ENCODE data around the gene LMO2.
A peak's percentile ranks its signal among the peaks of the same experiment; 100 is the strongest.
"Not testable (repeated sequence)": the region's sequence is repeated elsewhere in the genome, so short reads cannot be mapped to it uniquely, and the experiment has no call there.

Gene LMO2

GRCh38 chr11:33891714-33892327 is at the start of gene LMO2:
LMO2 (minus strand) TSS chr11:33892076; CDS start chr11:33869716, 22,360 bp downstream.
- peak; percentile 95 for DNase-seq

DNA sequence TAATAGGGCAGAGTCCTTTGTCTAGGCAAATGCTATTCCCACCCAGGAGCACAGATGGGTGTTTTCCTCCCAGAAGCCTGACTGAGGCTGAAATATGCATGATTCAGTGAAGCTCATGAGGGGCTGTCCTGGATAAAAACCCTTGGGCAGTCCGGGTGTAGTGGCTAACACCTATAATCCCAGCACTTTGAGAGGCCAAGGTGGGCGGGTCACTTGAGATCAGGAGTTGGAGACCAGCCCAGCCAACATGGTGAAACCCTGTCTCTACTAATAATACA is 48.6 kb upstream of the LMO2 start:
- no peak for DNase-seq

- DNase-seq, result no peak
Observed at GRCh38 chr11:33936725-33937604, 45.1 kb upstream of the LMO2 start.

GRCh38 chr11:33935461-33936456 is 43.9 kb upstream of the LMO2 start:
- DNase-seq, result no peak

- no peak for DNase-seq
Observed at GRCh38 chr11:33935005-33935404, 43.1 kb upstream of the LMO2 start.

GRCh38 chr11:33934450-33934849 is 42.6 kb upstream of the LMO2 start:
- no peak for DNase-seq

- no peak for DNase-seq
Observed at GRCh38 chr11:33933602-33934001, 41.7 kb upstream of the LMO2 start.

- no peak for DNase-seq
Observed at GRCh38 chr11:33932721-33933120, 40.8 kb upstream of the LMO2 start.

- not testable (repeated sequence) for DNase-seq
Observed at GRCh38 chr11:33931739-33932366, 40.0 kb upstream of the LMO2 start.

- no peak for DNase-seq
Observed at GRCh38 chr11:33931067-33931466, 39.2 kb upstream of the LMO2 start.

DNA sequence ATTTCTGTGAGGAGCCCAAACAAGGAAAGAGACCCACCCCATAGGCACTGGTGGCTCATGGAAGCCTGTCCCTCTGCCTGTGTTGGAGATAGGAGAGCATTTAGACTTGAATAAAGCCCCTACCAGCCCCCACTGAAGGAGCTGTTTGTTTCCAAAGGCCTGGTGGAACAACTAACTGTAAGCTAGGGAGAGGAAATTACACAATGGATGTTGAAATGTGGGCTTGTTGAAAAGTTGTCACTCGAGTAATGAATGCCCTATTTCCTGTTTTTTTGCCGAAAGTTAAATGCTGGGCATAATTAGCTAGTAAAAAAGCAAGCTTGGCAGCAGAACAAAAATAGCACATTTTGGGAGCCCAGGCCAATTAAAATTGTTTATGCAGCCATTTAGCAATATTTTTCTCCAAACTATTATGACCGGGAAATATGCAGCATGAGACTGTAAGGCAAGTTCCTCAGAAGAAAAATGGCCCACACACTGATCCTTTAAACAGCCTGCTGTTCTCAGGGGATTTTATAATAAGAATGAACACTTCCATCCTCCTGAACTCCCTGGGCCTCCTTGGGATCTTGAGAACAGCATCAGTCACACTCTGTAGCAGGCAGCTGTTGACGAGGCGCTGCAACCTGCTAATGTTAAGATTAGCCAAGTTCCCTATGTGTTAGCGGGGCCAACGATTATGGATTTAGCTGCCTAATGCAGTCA is 38.6 kb upstream of the LMO2 start:
- DNase-seq, result no peak

DNA sequence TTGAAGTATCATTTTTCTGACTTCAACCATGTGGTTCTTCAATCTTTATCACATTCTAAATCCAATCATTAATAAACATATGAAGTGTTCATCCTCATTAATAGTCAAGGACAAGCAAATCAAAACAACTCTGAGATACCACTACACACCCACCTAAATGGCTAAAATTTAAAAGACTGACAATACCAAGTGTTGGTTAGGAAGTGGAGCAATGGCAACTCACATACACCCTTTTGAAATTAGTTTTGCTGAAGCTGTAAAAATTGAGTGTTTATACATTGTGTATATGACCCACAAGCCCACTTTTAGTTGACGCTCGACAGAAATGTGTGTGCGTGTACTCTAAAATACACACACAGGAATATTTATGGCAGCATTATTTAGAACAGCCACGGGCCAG is 36.7 kb upstream of the LMO2 start:
- DNase-seq, result no peak

DNA sequence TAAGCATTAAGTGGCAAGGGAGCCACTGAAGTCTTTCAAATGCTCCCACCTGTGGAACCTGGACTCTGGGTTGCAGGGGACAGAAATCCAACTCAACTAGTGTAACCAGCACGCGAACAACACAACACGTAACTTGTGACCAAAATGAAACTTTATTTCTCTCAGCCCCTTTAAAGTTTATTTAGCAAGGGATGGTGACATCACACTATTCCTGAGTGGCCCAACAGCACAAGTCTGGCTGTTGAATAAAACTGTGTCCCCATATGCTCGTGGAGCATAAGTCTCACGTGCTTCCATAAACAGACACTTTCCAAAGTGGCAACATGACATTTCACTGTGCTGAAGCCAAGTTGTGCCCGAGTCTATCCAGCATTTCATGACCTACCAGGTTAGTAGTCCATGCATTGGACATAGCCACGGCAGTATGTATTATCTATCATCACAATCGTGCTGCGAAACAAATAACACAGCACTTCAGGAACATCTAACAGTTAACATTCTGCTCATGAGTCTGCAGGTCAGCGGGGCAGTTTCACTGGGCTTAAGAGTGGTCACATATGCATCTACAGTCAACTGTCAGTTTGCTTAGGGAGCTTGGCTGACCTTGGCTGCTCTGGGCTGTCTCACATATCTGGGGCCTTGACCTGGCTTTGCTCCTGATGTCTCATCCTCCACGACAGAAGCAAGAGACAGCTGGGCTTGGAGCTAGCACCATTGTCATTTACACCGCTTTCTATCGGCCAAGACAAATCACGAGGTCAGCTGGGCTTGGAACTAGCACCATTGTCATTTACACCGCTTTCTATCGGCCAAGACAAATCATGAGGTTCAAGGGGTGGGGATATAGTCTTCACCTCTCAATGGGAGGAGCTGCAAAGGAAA is 35.0 kb upstream of the LMO2 start:
- DNase-seq, result no peak

GRCh38 chr11:33924341-33924740 is 32.5 kb upstream of the LMO2 start:
- no peak for DNase-seq

- DNase-seq, result no peak
Observed at GRCh38 chr11:33923626-33924025, 31.8 kb upstream of the LMO2 start.

DNA sequence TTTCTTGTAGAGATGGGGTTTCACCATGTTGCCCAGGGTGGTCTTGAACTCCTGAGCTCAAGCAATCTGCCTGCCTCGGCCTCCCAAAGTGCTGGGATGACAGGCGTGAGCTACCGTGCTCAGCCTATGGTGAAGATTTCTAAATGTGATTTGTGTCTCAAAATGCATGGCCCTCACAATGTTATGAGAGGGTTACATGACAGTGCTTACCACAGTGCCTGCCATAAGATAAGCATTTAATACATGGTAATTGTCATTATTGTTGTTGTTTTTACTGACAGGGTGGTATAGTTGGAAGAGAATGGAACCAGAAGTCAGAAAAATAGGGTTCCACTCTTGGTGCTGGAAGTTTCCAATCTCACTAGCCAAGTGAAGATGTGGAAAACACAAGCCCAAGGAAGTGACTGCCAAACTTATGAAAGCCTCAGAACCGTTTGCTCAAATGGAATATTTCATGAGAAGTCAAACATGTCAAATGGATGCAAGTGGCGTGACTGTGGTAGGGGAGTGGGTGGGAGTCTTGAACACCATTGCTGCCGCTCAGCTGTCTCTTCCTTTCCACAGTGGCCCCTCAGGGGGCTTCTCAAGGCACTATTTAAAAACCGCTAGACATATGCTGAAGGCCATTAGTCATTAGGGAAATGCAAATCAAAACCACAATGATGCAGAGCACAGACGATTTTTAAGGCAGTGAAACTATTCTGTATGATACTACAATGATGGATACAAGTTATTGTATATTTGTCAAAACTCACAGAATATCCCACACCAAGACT is 29.1 kb upstream of the LMO2 start:
- no peak for DNase-seq

GRCh38 chr11:33919645-33920044 is 27.8 kb upstream of the LMO2 start:
- no peak for DNase-seq

GRCh38 chr11:33917402-33917801 is 25.5 kb upstream of the LMO2 start:
- not testable (repeated sequence) for DNase-seq

- DNase-seq, result no peak
Observed at GRCh38 chr11:33916736-33917135, 24.9 kb upstream of the LMO2 start.

DNA sequence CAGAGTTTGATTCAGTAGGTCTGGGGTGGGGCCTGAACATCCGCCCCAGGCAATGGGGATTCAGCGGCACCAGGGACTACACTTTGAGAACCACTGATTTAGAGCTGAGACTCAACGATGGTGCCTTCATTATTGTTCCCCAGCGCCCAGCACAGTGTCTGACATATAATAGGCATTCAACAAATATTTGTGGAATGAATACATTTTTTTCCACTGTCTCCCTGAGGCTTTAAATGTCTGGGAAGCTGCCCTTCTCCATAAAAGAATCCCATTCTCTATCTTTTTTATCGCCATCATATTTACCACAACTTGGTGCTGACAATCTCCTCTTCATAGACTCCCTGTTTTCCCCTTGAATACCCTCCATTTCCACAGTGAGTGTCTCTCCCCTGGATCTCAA is 23.6 kb upstream of the LMO2 start:
- no peak for DNase-seq

Measured in NCI-H2081 treated with DMSO at 0.1 percent for 48 hours (cell line).